ENCODE results near the gene NUDT4.

Gene NUDT4

GRCh38 chr12:93377252-93378195, at the start of gene NUDT4:
TSS of gene NUDT4 (plus strand) at chr12:93377925. CDS start at chr12:93378323, 398 bp downstream.
- peak; percentile 45 for DNase-seq

DNA sequence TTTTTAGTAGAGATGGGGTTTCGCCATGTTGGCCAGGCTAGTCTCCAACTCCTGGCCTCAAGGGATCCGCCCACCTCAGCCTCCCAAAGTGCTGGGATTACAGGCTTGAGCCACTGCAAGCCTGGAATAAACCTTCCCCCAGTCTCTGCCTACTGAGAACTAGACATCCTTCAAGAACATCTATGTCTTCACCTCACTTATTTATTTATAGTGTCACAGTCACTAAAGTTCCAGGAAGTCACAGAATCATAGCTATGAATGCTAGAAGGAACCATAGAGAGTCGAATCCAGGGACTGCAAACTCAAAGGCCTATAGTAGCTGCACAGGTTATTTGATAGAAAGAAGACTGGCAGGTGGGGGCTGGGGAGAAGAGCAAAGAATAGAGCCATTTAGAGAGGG, 44.7 kb upstream of the NUDT4 start:
- no peak for DNase-seq

GRCh38 chr12:93333828-93334227, 43.9 kb upstream of the NUDT4 start:
- no peak for DNase-seq

- no peak for DNase-seq
Observed at GRCh38 chr12:93335603-93336162, 42.0 kb upstream of the NUDT4 start.

GRCh38 chr12:93336291-93336741, 41.4 kb upstream of the NUDT4 start:
- DNase-seq: no peak

DNA sequence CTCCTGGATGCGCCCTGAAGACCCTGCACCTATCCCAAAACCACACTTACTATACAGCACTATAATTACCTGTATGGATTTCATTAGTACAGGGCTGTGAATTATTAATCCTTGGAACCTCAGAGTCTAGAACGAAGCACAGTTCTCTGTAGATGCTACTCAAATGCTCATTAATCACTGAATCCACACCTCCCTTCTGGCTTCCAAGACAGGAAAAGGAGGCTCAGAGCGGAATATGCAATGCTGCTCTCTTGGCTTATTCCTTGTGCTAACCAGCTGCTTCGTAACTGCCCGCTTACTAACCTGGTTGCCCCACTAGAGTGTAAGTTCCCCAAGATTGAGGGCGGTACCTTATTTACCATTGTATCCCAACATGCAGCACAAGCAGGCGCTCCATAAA, 39.1 kb upstream of the NUDT4 start:
- DNase-seq: no peak

DNA sequence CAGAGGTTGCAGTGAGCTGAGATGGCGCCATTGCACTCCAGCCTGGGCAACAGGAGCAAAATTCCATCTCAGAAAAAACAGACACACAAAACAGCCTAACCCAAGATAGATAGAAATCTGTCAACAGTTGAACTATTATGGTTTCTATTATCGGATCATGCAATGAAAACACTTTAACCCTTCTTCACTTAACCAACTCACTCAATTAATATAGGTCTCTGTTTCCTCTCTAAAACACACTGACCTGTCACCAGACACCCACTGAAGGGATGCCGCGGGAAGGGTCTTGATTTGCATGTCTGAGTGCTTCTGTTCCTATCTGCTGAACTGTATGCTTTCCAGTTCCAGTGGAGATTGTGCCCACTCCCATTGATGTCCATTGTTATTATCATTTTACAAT, 38.0 kb upstream of the NUDT4 start:
- DNase-seq: no peak

- DNase-seq: no peak
Observed at GRCh38 chr12:93341409-93342049, 36.2 kb upstream of the NUDT4 start.

GRCh38 chr12:93347054-93347785, 30.5 kb upstream of the NUDT4 start:
- no peak for DNase-seq

- no peak for DNase-seq
Observed at GRCh38 chr12:93348575-93349435, 28.9 kb upstream of the NUDT4 start.

DNA sequence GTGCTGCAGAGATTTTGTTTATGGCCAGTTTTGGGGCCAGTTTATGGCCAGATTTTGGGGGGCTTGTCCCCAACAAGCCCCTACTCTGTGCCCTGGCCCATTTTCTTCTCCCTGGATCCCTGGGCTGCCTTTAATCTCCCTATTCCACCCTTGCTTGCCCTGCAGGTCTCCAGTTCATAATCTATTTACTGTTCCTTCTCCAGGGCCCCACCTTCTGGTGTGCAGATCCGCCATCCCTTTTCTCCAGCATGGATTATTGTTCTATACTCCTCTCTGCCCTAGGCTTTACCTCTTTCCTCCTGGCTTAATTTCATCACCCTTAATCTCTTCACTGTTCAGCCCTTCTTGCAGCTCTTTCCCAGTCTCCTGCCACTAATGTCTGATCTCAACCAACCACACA, 26.0 kb upstream of the NUDT4 start:
- DNase-seq: no peak

DNA sequence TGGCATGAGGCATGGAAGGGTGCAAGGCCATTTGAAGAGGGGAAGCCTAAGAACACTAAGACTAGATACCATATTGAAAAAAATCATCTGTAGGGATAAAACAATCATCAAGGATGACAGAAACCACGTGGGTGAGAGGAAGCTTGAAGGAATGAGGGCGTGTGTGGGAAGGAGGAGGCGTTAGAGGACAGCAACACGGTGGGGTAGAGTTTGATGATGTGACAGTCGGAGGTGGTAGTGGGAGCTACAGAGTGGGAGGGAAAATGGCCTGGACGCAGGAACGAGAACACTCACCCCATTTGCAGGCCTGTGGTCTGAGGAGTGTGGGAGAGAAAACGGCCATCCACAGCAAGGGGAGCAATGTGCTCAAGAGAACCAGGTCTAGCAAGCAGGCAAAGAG, 25.4 kb upstream of the NUDT4 start:
- DNase-seq: no peak

DNA sequence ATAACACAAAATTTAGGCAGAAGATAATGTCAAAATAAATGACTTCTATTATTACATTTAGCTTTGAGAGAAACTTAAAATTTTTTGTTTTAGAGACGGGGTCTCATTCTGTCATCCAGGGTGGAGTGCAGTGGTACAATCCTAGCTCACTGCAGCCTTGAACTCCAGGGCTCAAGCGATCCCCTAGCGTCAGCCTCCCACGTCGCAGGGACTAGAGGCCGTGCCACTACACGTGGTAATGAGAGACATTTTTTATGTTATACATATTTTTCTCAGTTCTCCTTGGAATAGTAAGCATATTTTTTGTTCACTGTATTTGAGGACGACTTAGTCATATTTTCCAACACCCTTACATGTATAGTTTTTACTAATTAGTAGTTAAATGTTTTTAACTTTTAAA, 21.5 kb upstream of the NUDT4 start:
- no peak for DNase-seq

DNA sequence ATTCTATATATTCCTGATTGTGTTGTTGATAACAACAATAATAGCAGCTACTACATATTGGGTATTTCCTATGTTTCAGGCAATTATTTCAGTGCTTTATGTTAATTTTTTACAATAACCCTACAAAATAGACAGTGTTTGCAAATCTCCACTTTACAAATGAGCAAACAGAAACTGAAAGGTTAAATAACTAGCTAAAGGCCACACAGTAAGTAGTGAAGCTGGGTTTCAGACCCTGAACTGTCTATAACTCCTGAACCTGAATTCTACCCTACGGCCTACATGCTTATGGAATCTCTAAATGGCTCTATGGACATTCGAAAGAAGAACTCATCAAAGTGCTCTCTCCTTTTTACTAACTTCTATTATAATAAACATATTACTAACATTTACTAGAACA, 19.7 kb upstream of the NUDT4 start:
- DNase-seq: no peak

- DNase-seq: no peak
Observed at GRCh38 chr12:93358821-93359220, 18.9 kb upstream of the NUDT4 start.

DNA sequence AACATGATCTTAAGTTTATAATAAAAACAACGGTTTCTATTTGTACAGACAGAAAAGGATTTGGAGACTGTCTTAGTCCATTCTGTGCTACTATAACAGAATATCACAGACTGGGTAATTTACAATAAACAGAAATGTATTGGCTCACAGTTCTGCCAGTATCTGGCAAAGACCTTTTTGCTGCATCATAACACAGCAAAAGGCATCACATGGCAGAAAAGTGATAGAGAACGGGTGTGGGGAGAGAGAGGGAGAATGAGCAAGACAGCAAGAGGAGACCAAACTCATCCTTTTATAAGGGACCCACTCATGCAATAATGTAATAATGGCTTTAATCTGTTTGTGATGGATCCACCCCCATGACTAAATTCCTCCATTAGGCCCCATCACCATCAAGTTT, 17.0 kb upstream of the NUDT4 start:
- no peak for DNase-seq

GRCh38 chr12:93361151-93361919, 16.4 kb upstream of the NUDT4 start:
- DNase-seq: no peak

DNA sequence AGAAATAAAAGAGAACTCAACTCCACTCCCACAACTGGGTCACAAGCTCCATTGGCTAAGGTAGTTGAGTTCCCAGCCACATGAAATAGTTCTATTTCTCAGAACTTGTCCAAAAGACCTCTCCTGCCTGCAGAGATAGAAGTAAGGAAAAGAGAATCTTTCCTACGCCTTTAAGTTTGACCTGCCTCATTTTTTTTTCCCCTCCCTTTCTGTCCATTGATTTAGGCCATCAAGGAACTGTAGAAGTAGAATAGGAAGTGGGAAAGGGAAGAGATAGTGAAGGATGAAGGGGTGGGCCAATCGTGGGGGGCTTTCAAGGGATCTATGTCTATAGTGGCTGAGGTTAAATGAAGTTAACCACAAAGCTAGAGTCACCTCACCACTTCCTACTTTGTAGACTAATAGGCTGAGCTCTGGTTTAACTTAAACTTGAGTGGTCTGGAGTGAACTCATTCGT, 13.9 kb upstream of the NUDT4 start:
- peak; percentile 67 for DNase-seq

DNA sequence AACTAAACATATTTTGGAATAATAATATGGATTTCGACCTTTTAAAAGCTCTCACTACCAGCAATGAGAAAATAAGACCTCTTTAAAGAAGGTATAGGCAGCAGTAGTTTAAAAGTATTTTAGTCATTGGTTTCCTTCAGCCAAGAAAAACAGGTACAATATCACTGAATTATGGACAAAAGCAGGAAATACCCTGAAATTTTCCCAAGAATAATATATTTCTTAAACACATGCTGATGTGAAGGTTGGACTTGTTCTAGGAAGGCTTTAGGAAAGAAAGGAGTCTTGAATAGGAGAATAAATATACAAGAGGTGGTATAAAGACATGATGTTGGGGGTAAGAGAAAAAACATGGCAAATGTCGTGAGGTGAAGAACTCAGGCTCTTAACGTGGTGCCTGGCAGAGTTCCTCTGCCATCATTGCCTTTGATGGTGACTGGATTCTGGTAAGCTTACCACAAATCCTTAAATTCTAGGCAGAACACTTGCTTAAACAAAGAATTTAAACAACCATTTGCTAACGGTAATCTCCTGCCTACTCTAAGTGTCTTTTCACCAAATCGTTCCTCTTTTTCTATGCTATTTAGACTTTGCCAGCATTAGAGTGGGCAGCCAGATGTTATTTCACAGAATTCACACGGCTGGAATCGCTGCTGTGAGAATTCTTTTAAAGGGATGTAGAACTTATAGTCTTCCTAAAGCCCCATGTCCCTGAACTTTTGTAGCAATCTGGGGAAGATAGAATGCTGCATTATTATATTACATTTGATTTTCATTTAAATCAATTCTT, 11.9 kb upstream of the NUDT4 start:
- no peak for DNase-seq

- DNase-seq: no peak
Observed at GRCh38 chr12:93366422-93366821, 11.3 kb upstream of the NUDT4 start.

Data from SIG-M5 (cell line).